Kidney tubule cell (primary cell): ENCODE results near the gene SLC22A23.

Experiments used
- DNase-seq: peaks from one replicate; pipeline ENCODE4 v3.0.0-alpha.2; 2018; ENCODE audit warnings: low spot score

SLC22A23 gene

GRCh38 chr6:3240595-3240994, 216.3 kb downstream of the SLC22A23 start:
- DNase-seq = no peak

GRCh38 chr6:3239110-3239830, 217.6 kb downstream of the SLC22A23 start:
- no peak for DNase-seq

- DNase-seq = no peak
Observed at GRCh38 chr6:3237761-3238662, 218.8 kb downstream of the SLC22A23 start.

- DNase-seq = no peak
Observed at GRCh38 chr6:3236005-3236404, 220.8 kb downstream of the SLC22A23 start.

GRCh38 chr6:3235486-3235885, 221.4 kb downstream of the SLC22A23 start:
- DNase-seq = no peak

GRCh38 chr6:3233904-3234303, 222.9 kb downstream of the SLC22A23 start:
- DNase-seq = no peak

- DNase-seq = no peak
Observed at GRCh38 chr6:3233321-3233720, 223.5 kb downstream of the SLC22A23 start.

- DNase-seq = no peak
Observed at GRCh38 chr6:3232017-3232945, 224.6 kb downstream of the SLC22A23 start.

- DNase-seq = peak; percentile 85
Observed at GRCh38 chr6:3231247-3232016, 225.4 kb downstream of the SLC22A23 start.

- DNase-seq = peak; percentile 54
Observed at GRCh38 chr6:3230900-3231246, 226.0 kb downstream of the SLC22A23 start.

- DNase-seq = no peak
Observed at GRCh38 chr6:3230256-3230882, 226.5 kb downstream of the SLC22A23 start.

- DNase-seq = no peak
Observed at GRCh38 chr6:3229566-3230178, 227.2 kb downstream of the SLC22A23 start.

- DNase-seq = no peak
Observed at GRCh38 chr6:3228771-3229565, 227.9 kb downstream of the SLC22A23 start.

- DNase-seq = no peak
Observed at GRCh38 chr6:3228046-3228671, 228.7 kb downstream of the SLC22A23 start.

- no peak for DNase-seq
Observed at GRCh38 chr6:3227363-3228045, 229.3 kb downstream of the SLC22A23 start, which contains the start of gene TUBB2B. Gene TUBB2B, minus strand, starts transcription at chr6:3227653. Its CDS starts 110 bp downstream, at chr6:3227543.

- DNase-seq = no peak
Observed at GRCh38 chr6:3226481-3227362, 230.1 kb downstream of the SLC22A23 start.

- no peak for DNase-seq
Observed at GRCh38 chr6:3226042-3226441, 230.8 kb downstream of the SLC22A23 start.
